HG03439 (cell line): ENCODE measurements around the gene GREB1.
"Not testable (repeated sequence)": the region's sequence is repeated elsewhere in the genome, so short reads cannot be mapped to it uniquely, and the experiment has no call there.

ENCODE experiments used
- ATAC-seq: cut with Tn5 transposase; IDR thresholded peaks from one replicate; pipeline ENCODE4 v1.9.1; 2021; ENCODE audit warnings: mild to moderate bottlenecking, moderate library complexity; ENCODE audit not compliant: unreplicated experiment

GREB1 gene

DNA sequence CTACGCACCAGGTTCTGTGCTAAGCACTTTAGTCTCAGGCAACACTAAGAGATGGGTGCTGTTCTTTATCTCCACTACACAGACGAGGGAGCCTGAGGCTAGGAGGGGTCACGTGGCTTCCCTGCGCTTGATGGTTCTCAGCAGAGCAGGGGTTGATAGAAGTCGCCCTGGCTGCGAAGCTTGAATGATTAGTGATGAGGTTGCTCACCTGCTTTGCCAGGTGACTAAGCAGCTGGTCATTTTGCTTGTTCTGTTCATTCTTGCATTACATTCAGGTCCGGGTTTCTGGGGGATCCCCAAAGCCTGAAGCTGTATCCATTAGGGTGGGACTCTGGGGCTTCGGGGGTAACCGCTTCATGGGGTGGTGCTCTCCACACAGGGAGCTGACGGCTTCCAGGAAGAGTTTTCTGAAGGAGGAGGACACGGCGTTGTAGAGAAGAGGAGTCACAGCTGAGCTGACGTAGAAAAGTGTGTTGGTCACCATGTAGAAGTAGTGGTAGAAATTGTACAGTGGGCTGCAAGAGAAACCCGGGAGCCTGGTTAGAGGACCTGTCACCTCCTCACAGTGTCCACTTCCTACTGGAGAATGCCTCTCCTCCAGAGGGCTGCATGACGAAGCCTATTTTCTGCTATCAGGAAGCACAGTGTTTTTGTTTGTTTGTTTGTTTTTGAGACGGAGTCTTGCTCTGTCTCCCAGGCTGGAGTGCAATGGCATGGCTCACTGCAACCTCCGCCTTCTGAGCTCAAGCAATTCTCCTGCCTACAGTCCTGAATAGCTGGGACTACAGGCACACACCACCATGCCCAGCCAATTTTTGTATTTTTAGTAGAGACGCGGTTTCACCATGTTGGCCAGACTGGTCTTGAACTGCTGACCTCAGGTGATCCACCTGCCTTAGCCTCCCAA is 124.6 kb downstream of the GREB1 start:
- ATAC-seq, result no peak

GRCh38 chr2:11659115-11659475 is 125.2 kb downstream of the GREB1 start:
- ATAC-seq, result no peak

DNA sequence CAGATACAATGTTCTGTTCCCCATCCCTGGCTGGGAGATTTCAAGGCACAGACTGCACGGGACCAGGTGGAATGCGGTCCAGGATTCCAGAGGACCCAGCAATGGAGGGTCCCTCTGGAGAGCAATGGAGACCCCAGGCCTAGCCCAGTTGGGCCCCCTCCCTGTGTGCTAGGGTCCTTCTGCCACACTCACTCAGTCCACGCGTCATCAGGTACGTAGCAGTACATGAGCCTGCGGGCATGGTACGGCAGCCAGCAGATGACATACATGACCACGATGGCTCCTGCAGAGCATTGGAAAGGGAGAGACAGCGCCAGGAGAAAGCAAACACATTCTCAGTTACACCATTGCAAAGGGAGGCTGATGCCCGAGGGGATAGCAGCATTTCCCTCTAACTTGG is 126.0 kb downstream of the GREB1 start:
- ATAC-seq, result no peak

- ATAC-seq, result not testable (repeated sequence)
Measured at GRCh38 chr2:11660396-11660795, 126.6 kb downstream of the GREB1 start.

DNA sequence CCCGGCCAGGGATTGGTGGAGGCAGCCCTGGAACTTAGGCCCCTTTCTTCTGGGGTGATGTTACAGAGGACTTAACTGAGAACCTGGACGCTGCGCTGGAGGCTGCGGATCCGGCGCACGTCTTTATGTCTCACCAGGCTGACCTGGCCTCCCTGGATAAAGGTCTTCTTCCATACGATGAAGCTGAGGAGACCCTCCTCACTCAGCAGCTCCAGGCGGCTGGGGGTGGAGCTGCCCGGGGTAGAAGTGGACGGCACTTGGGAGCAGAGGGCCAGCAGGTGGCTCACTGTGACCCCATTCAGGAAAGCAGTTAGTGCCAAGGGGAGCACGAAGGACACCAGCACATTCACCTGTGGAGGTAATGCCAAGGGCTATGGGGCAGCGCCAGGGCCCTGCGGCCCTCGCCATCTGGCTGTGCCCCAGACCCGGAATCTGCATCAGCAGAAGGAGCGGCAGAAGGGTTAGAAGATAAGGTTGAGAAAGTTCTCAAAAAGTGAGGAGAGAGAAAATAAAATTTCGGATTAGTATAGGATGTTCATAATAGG is 128.1 kb downstream of the GREB1 start:
- no peak for ATAC-seq

GRCh38 chr2:11662882-11663281 is 129.0 kb downstream of the GREB1 start:
- no peak for ATAC-seq

- no peak for ATAC-seq
Measured at GRCh38 chr2:11663427-11663826, 129.6 kb downstream of the GREB1 start.

DNA sequence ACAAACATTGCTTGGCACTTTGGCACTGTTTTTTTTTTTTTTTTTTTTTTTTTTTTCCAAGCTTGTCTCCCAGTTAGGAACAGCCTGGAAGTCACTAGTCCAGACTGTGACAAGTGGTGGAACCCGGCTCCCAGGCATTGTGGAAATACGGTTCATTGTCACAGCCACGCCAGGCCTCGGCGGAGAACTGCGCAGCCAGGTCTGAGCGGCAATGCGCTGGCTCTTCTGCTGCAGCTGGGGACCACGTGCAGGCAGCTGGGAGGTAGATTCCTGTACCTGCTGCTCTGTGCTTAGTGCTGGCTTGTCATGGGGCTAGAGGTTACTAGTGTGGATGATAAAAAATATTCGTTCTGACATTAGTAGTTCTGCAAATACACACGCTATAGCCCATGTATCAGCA is 131.2 kb downstream of the GREB1 start:
- no peak for ATAC-seq

DNA sequence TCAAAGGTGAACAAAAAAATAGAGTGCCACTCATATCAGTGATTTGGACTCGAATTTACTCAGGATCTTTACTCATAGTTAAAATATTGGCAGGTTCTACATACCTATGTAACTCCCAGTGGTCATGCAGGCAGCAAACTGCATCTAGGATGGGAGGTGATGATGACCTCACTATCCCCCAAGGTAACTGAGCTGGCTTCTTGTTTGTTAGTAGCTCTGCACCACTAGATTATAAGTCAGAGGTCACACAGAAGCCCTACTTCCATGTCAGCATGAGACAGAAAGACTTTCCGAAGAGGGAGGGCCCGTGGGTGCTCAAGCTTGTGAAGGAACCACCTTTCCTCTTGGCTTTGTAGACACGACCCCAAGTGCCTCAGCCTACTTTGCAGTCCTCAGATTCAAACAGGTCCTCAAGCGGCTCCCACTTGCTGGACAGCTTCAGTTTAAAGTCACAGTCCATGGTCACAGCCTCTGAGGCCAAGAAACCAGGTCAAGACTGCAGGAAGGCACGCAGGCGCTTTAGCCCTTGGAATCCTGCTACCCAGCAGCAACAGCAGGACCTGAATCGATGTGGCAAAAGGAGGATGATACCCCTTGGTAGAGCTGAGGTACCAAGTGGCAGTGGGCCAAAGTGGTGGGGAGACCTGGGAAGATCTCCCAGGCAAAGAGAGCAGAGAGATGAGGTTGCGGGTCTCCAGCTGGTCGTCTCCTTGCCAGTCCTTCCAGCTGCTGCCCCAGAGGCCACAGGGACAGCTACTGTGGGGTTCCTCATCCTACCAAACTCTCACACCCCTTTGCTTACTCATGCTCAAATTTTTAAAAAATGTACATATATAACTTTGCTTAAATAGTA is 131.9 kb downstream of the GREB1 start:
- ATAC-seq, result no peak

- no peak for ATAC-seq
Measured at GRCh38 chr2:11667194-11667593, 133.3 kb downstream of the GREB1 start.

- ATAC-seq, result no peak
Measured at GRCh38 chr2:11667866-11668637, 134.2 kb downstream of the GREB1 start.

DNA sequence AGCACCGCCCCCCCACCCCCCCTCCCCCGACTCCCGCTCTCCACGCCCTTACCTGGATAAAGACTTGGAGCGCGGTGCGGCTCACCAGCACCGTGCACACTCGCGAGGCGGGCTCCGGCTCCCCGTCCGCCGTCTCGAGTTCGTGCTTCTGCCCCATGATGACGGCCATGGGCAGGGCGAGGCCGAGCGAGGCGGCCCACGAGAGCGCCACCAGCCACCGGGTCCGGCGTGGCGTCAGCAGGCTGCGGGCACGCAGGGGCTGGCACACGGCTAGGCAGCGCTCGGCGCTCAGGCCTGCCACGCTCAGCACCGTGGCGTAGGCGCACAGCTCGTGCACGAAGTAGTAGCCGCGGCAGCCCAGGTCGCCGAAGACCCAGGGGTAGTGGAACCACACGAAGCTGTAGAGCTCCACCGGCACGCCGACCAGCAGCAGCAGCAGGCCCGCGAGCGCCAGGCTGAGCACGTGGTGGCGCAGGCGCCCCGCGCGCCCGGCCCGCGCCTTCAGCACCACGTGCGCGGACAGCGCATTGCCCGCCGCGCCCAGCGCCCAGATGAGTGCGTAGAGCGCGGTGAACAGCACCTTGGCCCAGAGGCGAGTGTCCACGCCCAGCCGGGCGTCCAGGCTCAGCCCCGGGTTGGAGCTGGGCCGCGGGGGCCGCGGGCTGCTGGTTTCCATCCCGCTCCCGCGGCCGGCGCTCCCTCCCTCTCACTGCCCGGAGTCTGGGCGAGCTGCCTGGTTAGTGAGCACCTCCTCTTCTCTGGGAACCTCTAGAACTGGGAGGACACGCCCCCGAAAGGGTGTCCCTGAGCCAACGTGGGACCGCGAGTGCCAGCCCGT is 135.8 kb downstream of the GREB1 start, which contains the start of gene NTSR2:
TSS of gene NTSR2 (minus strand) at position 742 of the 838 bp plus-strand sequence. CDS start at position 676, 66 bp downstream.
- ATAC-seq, result no peak

- no peak for ATAC-seq
Measured at GRCh38 chr2:11672407-11672806, 138.6 kb downstream of the GREB1 start.

DNA sequence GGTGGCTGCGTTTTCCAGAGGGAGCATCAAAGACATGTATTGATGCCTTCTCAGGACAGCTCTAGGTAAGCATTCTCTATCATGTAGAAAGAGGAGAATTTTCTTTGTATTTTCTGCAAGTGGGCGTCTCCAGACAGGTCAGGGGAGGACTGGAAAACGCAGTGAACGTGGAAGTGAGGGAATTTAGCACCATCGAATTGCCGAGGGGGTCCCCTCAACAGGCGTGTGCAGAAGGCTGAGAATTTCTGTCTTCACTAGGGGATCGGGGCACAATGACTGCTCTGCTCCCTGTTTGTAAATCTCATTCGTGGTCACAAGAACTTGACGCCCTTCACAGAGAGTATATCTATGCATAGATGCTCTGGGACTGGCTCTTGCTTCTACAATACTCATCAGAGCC is 141.1 kb downstream of the GREB1 start:
- no peak for ATAC-seq

- no peak for ATAC-seq
Measured at GRCh38 chr2:11675423-11676112, 141.7 kb downstream of the GREB1 start.

GRCh38 chr2:11676640-11677039 is 142.8 kb downstream of the GREB1 start:
- no peak for ATAC-seq

DNA sequence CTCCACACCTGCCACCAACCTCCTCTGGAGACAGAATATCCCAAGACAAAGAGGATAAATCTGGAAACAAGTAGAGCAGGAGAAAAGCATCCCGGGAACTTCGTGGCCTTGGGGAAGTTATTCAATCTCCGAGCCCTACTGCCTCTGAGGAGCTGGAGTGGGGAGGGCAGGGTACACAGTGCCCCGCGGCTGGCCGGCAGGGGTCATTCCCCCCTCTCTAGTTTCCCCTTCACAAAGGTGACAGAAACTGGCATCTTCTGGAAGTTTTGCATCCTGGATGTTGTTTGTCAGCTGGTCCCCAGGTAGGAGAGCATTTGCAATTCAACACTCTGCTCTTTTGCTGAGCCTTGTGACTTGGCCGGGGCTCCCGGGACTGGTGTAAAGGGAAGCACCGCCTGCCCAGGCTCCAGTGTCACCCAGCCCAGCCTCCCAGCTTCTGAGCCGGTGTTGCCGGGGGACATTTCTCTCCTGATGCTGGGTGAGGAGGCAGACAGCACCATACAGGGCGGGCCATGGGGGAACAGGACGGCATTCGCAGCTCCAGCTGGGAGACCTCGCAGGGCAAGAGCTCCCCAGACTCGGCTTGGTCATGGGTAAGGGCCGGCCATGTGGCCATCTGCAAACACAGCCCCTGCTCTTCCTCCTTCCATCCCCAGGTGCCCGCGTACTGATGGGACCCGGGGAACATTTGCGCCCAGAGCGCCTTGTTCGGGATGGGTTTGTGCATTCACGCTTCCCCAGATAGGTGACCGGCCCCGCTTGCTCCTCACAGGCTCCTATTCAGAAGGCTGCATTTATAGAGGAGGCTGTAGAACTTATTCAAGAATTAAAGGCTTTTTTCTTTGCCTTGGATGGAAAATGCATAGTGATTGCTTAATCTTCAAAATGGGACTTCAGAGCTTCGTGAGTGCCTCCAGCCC is 143.6 kb downstream of the GREB1 start:
- ATAC-seq, result no peak

GRCh38 chr2:11678306-11678960 is 144.6 kb downstream of the GREB1 start:
- no peak for ATAC-seq
